Choroid plexus epithelial cell (primary cell): Measurements from ENCODE around the gene MGP.

ENCODE experiments used
- DNase-seq: peaks from one replicate; pipeline ENCODE4 v3.0.0-alpha.2; 2010; ENCODE audit warnings: low read depth
- H3K4me3 ChIP-seq: 2 replicates; pipeline ENCODE4 v1.5.1; 2011; ENCODE audit warnings: low read depth, mild to moderate bottlenecking, control low read depth, low read length, moderate library complexity
- TF ChIP-seq, protein P1 (sequence below): conservative IDR thresholded peaks from 2 replicates; pipeline ENCODE4 v1.5.1; 2011; ENCODE audit warnings: low read depth, mild to moderate bottlenecking, control low read depth, inconsistent platforms, low read length, moderate library complexity

MGP gene

DNA sequence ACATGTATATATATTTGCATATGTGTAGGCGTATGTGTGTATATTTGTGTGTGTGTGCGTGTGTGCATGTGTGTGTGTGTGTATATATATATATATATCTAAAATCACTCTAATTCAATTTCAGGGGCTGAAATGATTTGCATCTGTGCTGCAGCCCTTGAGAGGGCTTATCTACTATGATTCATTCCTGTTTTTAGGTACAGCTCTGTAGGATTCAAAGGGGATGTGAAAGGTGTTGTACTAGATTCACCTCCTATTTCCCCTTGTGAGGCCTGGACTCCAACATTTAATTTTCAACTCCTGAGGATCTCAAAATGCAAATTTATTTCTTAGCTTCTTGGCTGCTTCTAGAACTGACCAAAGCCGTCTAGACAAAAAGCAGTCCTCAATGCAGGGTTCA lies 41.6 kb upstream of the MGP start:
- TF ChIP-seq, protein P1, sequence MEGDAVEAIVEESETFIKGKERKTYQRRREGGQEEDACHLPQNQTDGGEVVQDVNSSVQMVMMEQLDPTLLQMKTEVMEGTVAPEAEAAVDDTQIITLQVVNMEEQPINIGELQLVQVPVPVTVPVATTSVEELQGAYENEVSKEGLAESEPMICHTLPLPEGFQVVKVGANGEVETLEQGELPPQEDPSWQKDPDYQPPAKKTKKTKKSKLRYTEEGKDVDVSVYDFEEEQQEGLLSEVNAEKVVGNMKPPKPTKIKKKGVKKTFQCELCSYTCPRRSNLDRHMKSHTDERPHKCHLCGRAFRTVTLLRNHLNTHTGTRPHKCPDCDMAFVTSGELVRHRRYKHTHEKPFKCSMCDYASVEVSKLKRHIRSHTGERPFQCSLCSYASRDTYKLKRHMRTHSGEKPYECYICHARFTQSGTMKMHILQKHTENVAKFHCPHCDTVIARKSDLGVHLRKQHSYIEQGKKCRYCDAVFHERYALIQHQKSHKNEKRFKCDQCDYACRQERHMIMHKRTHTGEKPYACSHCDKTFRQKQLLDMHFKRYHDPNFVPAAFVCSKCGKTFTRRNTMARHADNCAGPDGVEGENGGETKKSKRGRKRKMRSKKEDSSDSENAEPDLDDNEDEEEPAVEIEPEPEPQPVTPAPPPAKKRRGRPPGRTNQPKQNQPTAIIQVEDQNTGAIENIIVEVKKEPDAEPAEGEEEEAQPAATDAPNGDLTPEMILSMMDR, result no peak
- H3K4me3 ChIP-seq, result no peak overlapping the region
- no peak for DNase-seq

DNA sequence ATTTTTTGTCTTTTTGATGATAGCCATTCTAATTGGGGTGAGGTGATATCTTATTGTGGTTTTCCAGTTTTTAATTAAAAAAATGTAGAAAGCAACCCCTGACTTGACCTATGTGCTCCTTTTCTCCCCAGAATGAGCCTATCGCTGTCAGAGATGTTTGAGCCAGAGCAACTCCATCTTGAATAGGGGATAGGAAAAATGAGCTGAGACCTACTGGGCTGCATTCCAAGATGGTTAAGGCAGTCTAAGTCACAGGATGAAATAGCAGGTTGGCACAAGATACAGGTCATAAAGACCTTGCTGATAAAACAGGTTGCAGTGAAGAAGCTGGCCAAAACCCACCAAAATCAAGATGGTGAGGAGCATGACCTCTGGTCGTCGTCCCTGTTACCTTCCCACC lies 38.9 kb upstream of the MGP start:
- DNase-seq, result no peak
- no peak overlapping the region for H3K4me3 ChIP-seq
- TF ChIP-seq, protein P1, result no peak

DNA sequence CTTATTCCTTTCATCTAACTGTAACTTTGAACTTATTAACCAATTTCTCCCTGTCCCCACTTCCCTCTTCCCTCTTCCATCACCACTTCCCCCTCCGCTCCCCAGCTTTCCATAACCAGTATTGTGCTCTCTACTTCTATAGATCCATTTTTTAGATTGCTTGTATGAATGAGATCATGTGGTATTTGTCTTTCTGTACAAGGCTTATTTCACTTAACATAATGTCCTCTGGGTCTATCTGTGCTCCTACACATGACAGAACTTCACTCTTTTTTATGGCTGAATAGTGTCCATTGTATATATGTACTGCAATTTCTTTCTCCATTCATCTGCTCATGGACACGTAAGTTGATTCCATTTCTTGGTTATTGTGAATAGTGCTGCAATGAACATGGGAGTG lies 38.3 kb upstream of the MGP start:
- H3K4me3 ChIP-seq, result no peak overlapping the region
- no peak for DNase-seq
- TF ChIP-seq, protein P1, result no peak

DNA sequence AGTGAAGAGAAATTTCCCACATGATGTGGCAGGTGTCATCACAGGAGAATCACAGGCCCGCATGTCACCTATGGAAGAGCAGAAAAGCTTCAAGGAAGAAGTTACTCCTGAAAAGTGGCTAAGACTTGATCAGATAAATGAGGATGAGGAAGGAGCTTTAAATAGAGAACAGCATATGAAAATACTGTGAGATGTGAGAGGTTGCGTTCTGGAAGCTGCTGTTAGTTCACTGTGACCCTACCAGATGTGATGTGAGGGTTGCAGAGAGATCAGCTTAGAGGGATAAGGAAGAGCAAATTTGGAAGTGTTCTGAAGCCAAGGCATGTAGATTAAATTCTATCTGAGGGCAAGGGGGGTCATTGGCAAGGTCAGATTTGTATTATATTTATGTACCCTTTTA lies 35.6 kb upstream of the MGP start:
- no peak for DNase-seq
- TF ChIP-seq, protein P1, result no peak
- no peak overlapping the region for H3K4me3 ChIP-seq

DNA sequence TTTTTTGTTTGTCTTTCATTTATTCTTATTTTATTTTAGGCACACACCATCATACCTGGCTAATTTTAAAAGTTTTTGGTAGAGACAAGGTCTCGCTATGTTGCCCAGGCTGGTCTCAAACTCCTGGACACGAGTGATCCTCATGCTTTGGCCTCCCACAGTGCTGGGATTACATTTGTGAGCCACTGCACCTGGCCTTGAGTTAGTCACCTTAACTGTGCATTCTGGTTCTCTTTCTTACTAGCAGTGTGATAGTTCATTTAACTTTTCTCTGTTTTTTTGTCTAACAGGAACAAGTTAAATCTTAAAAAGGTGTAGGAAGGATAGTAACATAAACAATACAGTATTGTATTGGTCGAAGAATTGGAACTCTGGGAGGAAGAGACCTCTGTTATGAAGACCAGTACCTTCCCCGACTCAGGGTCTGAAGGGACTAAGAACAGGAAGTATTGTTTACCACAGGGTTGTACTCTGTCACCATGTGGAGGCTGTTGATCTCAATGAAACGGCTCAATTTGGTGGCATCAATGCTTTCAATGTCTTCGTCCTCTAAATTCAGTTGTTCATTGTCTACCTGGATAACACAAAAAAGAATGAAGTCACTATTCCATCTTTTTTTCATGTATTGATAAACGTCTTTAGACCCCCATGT lies 34.9 kb upstream of the MGP start:
- TF ChIP-seq, protein P1, result no peak
- no peak overlapping the region for H3K4me3 ChIP-seq
- DNase-seq, result no peak

DNA sequence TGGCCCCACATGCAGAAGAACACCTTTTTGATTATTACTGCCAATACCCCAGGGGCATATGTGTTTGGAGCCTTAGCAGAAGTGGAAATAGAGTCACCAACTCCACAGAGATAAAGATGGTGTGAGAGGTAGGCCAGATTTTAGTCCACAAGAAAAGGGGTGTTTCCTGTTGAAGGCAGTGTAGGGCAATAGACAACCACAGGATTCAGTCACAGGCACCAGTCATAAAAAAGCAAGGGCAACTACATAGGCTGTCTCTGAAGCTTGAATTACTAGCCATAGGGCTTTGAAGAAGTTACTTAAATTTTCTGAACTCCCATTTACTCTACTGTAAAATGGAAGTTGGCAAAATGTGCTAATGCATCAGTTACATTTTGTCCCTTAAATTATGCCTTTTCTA lies 33.8 kb upstream of the MGP start:
- TF ChIP-seq, protein P1, result no peak
- DNase-seq, result no peak

DNA sequence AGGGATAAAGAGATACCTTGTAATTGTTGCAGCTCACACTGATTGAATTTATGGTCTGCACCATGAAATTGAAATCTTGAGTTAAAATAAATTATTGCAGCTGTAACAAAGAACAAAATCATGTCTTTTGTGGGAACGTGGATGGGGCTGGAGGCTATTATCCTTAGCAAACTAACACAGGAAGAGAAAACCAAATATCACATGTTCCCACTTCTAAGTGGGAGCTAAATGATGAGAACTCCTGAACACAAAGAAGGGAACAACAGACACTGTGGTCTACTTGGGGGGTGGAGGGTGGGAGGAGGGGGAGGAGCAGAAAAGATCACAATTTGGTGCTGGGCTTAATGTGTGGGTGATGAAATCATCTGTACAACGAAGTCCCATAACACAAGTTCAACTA lies 30.1 kb upstream of the MGP start:
- H3K4me3 ChIP-seq, result no peak overlapping the region
- TF ChIP-seq, protein P1, result no peak
- no peak for DNase-seq

More for the DNA sequence above, 33.8 kb upstream of the MGP start:
- no peak overlapping the region for H3K4me3 ChIP-seq
